ENCODE measurements around the gene IL6.

GRCh38 chr7:22712999-22713398 lies 14.0 kb upstream of the IL6 start:
- TF ChIP-seq CTCF (IDR thresholded peaks at IDR 0.05; ENCODE audit: insufficient read depth, low read length, poor library complexity, severe bottlenecking) (no peak), EZH2phosphoT487 (conservative IDR thresholded peaks at IDR 0.05; ENCODE audit: low read length) (no peak)

Data from SU-DHL-6 (cell line).